Adrenal gland (tissue), 5 donors: ENCODE results near the gene CARD16.

Experiments used
- CTCF ChIP-seq, 6 experiments: fragments of 450-650 bp in 4 of 6; fragments of 200-600 bp in 2 of 6; sonication (generic) in 1 of 6; IDR thresholded peaks; 1 replicate in 5 of 6; 2 replicates in 1 of 6; pipeline versions ENCODE4 v1.5.1 to v1.8.0; 2016 to 2021; ENCODE audit warnings: antibody characterized with exemption in 6 of 6, mild to moderate bottlenecking in 2 of 6, moderate library complexity in 1 of 6
- POLR2A ChIP-seq, 2 donors: fragments of 450-650 bp; IDR thresholded peaks; one replicate each; pipeline ENCODE4 v1.6.1; 2017; ENCODE audit warnings: antibody characterized with exemption in 2 of 2, mild to moderate bottlenecking in 2 of 2, moderate library complexity in 1 of 2
- donor health status: DM: no; HTN: no; CAD: no.

GRCh38 chr11:104999721-105000120 lies 45.4 kb downstream of the CARD16 start:
- TF ChIP-seq CTCF (IDR thresholded peaks at IDR 0.05) (no peak), POLR2A (IDR thresholded peaks at IDR 0.05) (no peak)
